ENCODE data around the gene SETD2. TPM values are rescaled to one million over a fixed set of nuclear protein-coding genes. Genes with fewer than 3 reads are reported as not detected.

Gene SETD2
- total and polyA plus RNA-seq, 9 of the 15 experiments (the other 6 are each of a cell fraction or from before 2014, with no cell fraction given) = 8.2 to 44.0 (median 33.6) TPM

DNA sequence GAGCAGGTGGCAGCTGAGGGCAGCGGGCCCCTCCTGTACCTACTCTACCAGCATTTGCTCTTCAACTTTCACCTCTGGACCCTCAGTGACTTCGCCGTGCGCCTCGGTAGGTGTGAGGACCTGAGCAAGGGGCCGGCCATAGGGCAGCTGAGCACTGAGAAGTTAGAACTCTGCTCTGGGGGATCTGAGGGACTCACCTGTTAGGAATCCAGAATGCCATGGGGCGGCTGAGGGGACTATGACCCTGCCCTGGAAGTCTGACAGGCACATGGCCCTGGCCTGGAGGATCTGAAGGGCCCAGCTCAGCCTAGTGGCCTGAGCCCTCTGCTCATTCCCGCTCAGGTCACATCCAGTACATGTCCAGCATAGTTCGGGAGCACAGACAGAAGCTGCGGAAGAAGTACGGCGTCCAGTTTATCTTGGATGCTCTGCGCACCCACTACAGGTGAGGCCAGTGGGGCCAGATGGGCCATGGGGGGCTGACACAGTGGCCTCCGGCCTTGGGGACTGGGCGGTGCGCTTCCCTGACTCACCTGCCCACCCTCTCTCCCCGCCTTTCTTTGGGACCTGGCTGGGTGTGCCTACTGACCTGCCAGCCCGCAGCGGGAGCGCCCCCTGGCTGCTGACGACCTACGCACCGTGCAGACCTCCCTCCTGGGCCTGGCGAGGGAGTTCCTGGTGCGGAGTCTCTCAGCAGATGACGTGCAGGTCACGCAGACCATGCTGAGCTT lies 165.6 kb downstream of the SETD2 start (continued):
- TF ChIP-seq PTRF (tag; IDR thresholded peaks at IDR 0.05) (no peak), RBFOX2 (IDR thresholded peaks at IDR 0.05; ENCODE audit: low read depth, low read length) (peak; percentile 57), ESRRB (CRISPR knock-in tag; IDR thresholded peaks at IDR 0.05; ENCODE audit: borderline replicate concordance) (no peak), CBFA2T2 (conservative IDR thresholded peaks at IDR 0.05) (no peak), PHF20 (IDR thresholded peaks at IDR 0.05; ENCODE audit: partially characterized antibody) (no peak), MTA3 (IDR thresholded peaks at IDR 0.05; ENCODE audit: borderline replicate concordance) (no peak), ZFP36 (IDR thresholded peaks at IDR 0.05; ENCODE audit: low read depth, low read length, partially characterized antibody) (peak; percentile 43), RAD21 (CRISPR knock-in tag; conservative IDR thresholded peaks at IDR 0.05 in 1 of 2, IDR thresholded peaks at IDR 0.05 in 1 of 2) (peak; percentile 93 to 99), GTF2E2 (tag; IDR thresholded peaks at IDR 0.05) (no peak)
- TF ChIP-seq, protein P1, sequence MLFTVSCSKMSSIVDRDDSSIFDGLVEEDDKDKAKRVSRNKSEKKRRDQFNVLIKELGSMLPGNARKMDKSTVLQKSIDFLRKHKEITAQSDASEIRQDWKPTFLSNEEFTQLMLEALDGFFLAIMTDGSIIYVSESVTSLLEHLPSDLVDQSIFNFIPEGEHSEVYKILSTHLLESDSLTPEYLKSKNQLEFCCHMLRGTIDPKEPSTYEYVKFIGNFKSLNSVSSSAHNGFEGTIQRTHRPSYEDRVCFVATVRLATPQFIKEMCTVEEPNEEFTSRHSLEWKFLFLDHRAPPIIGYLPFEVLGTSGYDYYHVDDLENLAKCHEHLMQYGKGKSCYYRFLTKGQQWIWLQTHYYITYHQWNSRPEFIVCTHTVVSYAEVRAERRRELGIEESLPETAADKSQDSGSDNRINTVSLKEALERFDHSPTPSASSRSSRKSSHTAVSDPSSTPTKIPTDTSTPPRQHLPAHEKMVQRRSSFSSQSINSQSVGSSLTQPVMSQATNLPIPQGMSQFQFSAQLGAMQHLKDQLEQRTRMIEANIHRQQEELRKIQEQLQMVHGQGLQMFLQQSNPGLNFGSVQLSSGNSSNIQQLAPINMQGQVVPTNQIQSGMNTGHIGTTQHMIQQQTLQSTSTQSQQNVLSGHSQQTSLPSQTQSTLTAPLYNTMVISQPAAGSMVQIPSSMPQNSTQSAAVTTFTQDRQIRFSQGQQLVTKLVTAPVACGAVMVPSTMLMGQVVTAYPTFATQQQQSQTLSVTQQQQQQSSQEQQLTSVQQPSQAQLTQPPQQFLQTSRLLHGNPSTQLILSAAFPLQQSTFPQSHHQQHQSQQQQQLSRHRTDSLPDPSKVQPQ (CRISPR knock-in tag; IDR thresholded peaks at IDR 0.05; ENCODE audit: borderline replicate concordance) = no peak
- TF ChIP-seq, protein P2, sequence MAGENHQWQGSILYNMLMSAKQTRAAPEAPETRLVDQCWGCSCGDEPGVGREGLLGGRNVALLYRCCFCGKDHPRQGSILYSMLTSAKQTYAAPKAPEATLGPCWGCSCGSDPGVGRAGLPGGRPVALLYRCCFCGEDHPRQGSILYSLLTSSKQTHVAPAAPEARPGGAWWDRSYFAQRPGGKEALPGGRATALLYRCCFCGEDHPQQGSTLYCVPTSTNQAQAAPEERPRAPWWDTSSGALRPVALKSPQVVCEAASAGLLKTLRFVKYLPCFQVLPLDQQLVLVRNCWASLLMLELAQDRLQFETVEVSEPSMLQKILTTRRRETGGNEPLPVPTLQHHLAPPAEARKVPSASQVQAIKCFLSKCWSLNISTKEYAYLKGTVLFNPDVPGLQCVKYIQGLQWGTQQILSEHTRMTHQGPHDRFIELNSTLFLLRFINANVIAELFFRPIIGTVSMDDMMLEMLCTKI (IDR thresholded peaks at IDR 0.05; ENCODE audit: partially characterized antibody) = no peak
- TF ChIP-seq, protein P3, sequence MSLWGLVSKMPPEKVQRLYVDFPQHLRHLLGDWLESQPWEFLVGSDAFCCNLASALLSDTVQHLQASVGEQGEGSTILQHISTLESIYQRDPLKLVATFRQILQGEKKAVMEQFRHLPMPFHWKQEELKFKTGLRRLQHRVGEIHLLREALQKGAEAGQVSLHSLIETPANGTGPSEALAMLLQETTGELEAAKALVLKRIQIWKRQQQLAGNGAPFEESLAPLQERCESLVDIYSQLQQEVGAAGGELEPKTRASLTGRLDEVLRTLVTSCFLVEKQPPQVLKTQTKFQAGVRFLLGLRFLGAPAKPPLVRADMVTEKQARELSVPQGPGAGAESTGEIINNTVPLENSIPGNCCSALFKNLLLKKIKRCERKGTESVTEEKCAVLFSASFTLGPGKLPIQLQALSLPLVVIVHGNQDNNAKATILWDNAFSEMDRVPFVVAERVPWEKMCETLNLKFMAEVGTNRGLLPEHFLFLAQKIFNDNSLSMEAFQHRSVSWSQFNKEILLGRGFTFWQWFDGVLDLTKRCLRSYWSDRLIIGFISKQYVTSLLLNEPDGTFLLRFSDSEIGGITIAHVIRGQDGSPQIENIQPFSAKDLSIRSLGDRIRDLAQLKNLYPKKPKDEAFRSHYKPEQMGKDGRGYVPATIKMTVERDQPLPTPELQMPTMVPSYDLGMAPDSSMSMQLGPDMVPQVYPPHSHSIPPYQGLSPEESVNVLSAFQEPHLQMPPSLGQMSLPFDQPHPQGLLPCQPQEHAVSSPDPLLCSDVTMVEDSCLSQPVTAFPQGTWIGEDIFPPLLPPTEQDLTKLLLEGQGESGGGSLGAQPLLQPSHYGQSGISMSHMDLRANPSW (CRISPR knock-in tag; IDR thresholded peaks at IDR 0.05) = 0 out of 2 replicates have a peak, but pooled peaks have one; percentile 11
- TF ChIP-seq, protein P4, sequence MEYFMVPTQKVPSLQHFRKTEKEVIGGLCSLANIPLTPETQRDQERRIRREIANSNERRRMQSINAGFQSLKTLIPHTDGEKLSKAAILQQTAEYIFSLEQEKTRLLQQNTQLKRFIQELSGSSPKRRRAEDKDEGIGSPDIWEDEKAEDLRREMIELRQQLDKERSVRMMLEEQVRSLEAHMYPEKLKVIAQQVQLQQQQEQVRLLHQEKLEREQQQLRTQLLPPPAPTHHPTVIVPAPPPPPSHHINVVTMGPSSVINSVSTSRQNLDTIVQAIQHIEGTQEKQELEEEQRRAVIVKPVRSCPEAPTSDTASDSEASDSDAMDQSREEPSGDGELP (CRISPR knock-in tag; IDR thresholded peaks at IDR 0.05; ENCODE audit: borderline replicate concordance) = peak; percentile 62; the same call in 1 of the 2 replicates
- TF ChIP-seq, protein P5, sequence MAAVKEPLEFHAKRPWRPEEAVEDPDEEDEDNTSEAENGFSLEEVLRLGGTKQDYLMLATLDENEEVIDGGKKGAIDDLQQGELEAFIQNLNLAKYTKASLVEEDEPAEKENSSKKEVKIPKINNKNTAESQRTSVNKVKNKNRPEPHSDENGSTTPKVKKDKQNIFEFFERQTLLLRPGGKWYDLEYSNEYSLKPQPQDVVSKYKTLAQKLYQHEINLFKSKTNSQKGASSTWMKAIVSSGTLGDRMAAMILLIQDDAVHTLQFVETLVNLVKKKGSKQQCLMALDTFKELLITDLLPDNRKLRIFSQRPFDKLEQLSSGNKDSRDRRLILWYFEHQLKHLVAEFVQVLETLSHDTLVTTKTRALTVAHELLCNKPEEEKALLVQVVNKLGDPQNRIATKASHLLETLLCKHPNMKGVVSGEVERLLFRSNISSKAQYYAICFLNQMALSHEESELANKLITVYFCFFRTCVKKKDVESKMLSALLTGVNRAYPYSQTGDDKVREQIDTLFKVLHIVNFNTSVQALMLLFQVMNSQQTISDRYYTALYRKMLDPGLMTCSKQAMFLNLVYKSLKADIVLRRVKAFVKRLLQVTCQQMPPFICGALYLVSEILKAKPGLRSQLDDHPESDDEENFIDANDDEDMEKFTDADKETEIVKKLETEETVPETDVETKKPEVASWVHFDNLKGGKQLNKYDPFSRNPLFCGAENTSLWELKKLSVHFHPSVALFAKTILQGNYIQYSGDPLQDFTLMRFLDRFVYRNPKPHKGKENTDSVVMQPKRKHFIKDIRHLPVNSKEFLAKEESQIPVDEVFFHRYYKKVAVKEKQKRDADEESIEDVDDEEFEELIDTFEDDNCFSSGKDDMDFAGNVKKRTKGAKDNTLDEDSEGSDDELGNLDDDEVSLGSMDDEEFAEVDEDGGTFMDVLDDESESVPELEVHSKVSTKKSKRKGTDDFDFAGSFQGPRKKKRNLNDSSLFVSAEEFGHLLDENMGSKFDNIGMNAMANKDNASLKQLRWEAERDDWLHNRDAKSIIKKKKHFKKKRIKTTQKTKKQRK (IDR thresholded peaks at IDR 0.05; ENCODE audit: borderline replicate concordance, low read depth, low read length) = no peak
